ENCODE results near the gene CCDC85A.
"Not testable (repeated sequence)": the region's sequence is repeated elsewhere in the genome, so short reads cannot be mapped to it uniquely, and the experiment has no call there.

CCDC85A gene

GRCh38 chr2:56183643-56184499 lies at the start of gene CCDC85A:
CCDC85A (plus strand) TSS chr2:56183990; CDS start chr2:56184625, 635 bp downstream.
- H3K27ac Mint-ChIP-seq = no peak within 1 kb of the TSS
- peak within 1 kb of the TSS; percentile 68 for H3K4me3 Mint-ChIP-seq
- H3K27me3 Mint-ChIP-seq = peaks cover 48% of the 10 kb centered on the region
- H3K4me1 Mint-ChIP-seq (ENCODE audit: low read depth) = peaks cover 9% of the 10 kb centered on the region
- H3K36me3 Mint-ChIP-seq = no peaks in the 10 kb centered on the region
- no peaks in the 10 kb centered on the region for H3K9me3 Mint-ChIP-seq (ENCODE audit: low read depth)

- H3K4me3 Mint-ChIP-seq = no peak overlapping the region
- H3K27ac Mint-ChIP-seq = no peak overlapping the region
- no peaks in the 10 kb centered on the region for H3K36me3 Mint-ChIP-seq
- H3K9me3 Mint-ChIP-seq (ENCODE audit: low read depth) = no peaks in the 10 kb centered on the region
- H3K4me1 Mint-ChIP-seq (ENCODE audit: low read depth) = no peaks in the 10 kb centered on the region
- H3K27me3 Mint-ChIP-seq = no peaks in the 10 kb centered on the region
These were observed 48.9 kb upstream of the CCDC85A start for GRCh38 chr2:56134861-56135260.

DNA sequence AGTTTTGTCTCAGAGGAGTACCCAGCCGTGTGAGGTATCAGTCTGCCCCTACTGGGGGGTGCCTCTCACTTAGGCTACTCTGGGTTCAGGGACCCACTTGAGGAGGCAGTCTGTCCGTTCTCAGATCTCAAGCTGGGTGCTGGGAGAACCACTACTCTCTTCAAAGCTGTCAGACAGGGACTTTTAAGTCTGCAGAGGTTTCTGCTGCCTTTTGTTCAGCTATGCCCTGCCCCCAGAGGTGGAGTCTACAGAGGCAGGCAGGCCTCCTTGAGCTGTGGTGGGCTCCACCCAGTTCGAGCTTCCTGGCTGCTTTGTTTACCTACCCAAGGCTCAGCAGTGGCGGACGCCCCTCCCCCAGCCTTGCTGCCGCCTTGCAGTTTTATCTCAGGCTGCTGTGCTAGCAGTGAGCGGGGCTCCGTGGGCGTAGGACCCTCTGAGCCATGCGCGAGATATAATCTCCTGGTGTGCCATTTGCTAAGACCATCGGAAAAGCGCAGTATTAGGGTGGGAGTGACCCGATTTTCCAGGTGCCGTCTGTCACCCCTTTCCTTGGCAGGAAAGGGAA lies 41.2 kb upstream of the CCDC85A start:
- H3K36me3 Mint-ChIP-seq; H3K4me1 Mint-ChIP-seq (ENCODE audit: low read depth); H3K27ac Mint-ChIP-seq; H3K27me3 Mint-ChIP-seq; H3K4me3 Mint-ChIP-seq; H3K9me3 Mint-ChIP-seq (ENCODE audit: low read depth): not testable (repeated sequence)

GRCh38 chr2:56147907-56148306 lies 35.9 kb upstream of the CCDC85A start:
- Mint-ChIP-seq H3K4me3 (no peak overlapping the region), H3K9me3 (ENCODE audit: low read depth) (no peaks in the 10 kb centered on the region), H3K36me3 (no peaks in the 10 kb centered on the region), H3K27ac (no peak overlapping the region), H3K4me1 (ENCODE audit: low read depth) (no peaks in the 10 kb centered on the region), H3K27me3 (peaks cover 2% of the 10 kb centered on the region)

GRCh38 chr2:56148825-56149224 lies 35.0 kb upstream of the CCDC85A start:
- Mint-ChIP-seq H3K36me3 (no peaks in the 10 kb centered on the region), H3K4me3 (no peak overlapping the region), H3K27me3 (peaks cover 5% of the 10 kb centered on the region), H3K9me3 (ENCODE audit: low read depth) (no peaks in the 10 kb centered on the region), H3K4me1 (ENCODE audit: low read depth) (no peaks in the 10 kb centered on the region), H3K27ac (no peak overlapping the region)

DNA sequence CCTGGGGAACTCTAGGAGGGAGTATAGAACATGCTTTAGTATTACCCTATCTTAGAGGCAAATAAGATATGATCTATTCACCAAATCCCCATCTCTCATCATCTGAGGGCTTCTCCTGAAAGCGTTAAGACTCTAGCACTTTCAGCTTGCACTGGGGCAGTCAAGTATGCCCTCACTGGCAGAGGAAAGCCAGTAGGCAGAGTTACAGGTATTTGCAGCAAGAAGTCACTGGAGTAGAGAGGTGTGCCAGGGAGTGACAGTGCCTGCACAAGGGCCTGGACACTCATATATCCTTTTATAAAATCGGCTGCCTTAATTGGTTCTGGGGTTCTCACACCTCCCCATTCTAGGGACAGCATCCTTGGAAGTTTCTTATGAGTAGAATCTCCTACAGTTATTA lies 31.9 kb upstream of the CCDC85A start:
- no peak overlapping the region for H3K27ac Mint-ChIP-seq
- peaks cover 5% of the 10 kb centered on the region for H3K27me3 Mint-ChIP-seq
- H3K9me3 Mint-ChIP-seq (ENCODE audit: low read depth) = no peaks in the 10 kb centered on the region
- no peaks in the 10 kb centered on the region for H3K4me1 Mint-ChIP-seq (ENCODE audit: low read depth)
- no peak overlapping the region for H3K4me3 Mint-ChIP-seq
- H3K36me3 Mint-ChIP-seq = no peaks in the 10 kb centered on the region

GRCh38 chr2:56155188-56155587 lies 28.6 kb upstream of the CCDC85A start:
- peaks cover 4% of the 10 kb centered on the region for H3K27me3 Mint-ChIP-seq
- H3K9me3 Mint-ChIP-seq (ENCODE audit: low read depth) = no peaks in the 10 kb centered on the region
- no peak overlapping the region for H3K4me3 Mint-ChIP-seq
- no peaks in the 10 kb centered on the region for H3K4me1 Mint-ChIP-seq (ENCODE audit: low read depth)
- H3K36me3 Mint-ChIP-seq = no peaks in the 10 kb centered on the region
- H3K27ac Mint-ChIP-seq = no peak overlapping the region

DNA sequence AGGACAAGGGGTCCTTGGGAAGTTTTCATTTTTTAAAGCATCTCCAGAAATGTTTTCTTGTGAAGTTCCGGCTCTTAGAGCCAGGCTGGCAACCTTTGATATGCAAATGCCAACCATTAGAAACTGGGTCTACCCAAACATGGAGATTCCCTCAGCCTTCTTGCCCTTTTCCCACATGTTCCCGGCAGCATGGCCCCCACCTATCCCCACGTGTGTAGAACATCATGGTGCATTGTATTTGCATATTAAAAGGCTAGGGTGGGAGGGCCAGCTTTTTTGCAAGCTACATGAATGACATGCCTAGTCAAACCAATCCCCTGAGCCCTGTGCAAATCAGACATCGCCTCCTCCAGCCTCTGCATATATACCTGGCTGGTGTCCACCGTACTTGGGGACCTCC lies 23.9 kb upstream of the CCDC85A start:
- H3K36me3 Mint-ChIP-seq; H3K27me3 Mint-ChIP-seq; H3K4me1 Mint-ChIP-seq (ENCODE audit: low read depth); H3K9me3 Mint-ChIP-seq (ENCODE audit: low read depth); H3K27ac Mint-ChIP-seq; H3K4me3 Mint-ChIP-seq: not testable (repeated sequence)

DNA sequence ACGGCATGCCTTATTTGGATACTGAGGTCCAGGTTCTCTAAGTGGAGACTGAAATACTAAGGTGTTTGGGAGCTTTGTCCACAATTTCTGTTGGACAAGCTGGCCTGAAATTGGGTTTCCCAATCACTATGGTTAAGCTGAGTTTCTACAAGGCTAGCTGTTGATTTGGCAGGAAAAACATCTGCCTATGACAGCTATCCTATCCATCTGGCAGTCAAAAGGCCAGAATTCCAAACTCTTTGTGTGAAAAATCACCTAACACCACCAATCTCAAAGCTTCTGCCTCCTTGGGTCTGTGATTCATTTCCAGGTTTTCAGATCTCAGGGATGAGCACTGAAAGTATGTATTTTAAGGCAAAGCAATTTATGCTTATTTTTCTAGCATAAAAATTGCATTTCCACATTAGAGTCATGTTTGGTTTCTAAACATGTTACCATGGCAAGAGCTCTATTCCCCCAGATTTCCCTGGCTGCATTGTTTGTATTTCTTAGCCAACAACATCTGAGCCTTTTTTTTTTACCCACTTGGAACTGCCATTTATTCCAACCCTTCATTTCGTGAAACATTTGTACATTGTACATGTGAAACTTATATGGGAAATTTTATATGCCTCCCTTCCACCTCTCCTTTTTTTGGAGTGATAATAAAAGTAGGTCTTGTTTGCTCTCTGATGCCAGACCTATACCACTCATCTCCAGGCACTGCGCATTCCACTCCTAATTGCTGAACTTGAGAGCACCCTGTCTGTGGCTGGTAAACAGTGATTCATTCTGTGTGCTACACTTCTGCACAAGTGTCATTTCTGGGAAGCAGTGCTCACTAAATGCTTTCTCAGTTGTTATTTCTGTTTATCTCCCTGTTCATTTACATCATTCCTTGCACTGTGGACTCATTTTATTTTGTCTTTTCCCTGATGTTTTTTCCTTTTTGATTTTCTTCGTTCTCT lies 15.9 kb upstream of the CCDC85A start:
- Mint-ChIP-seq H3K27ac (no peak overlapping the region), H3K4me1 (ENCODE audit: low read depth) (no peaks in the 10 kb centered on the region), H3K9me3 (ENCODE audit: low read depth) (no peaks in the 10 kb centered on the region), H3K36me3 (no peaks in the 10 kb centered on the region), H3K27me3 (peaks cover 15% of the 10 kb centered on the region), H3K4me3 (no peak overlapping the region)

GRCh38 chr2:56169521-56169920 lies 14.3 kb upstream of the CCDC85A start:
- no peaks in the 10 kb centered on the region for H3K9me3 Mint-ChIP-seq (ENCODE audit: low read depth)
- H3K4me1 Mint-ChIP-seq (ENCODE audit: low read depth) = no peaks in the 10 kb centered on the region
- H3K27me3 Mint-ChIP-seq = peaks cover 15% of the 10 kb centered on the region

GRCh38 chr2:56170504-56170903 lies 13.3 kb upstream of the CCDC85A start:
- Mint-ChIP-seq H3K9me3 (ENCODE audit: low read depth) (no peaks in the 10 kb centered on the region), H3K4me1 (ENCODE audit: low read depth) (no peaks in the 10 kb centered on the region), H3K27ac (no peak overlapping the region), H3K36me3 (no peaks in the 10 kb centered on the region), H3K4me3 (no peak overlapping the region), H3K27me3 (peaks cover 15% of the 10 kb centered on the region)

More at GRCh38 chr2:56169521-56169920, 14.3 kb upstream of the CCDC85A start:
- Mint-ChIP-seq H3K4me3 (no peak overlapping the region), H3K27ac (no peak overlapping the region), H3K36me3 (no peaks in the 10 kb centered on the region)

DNA sequence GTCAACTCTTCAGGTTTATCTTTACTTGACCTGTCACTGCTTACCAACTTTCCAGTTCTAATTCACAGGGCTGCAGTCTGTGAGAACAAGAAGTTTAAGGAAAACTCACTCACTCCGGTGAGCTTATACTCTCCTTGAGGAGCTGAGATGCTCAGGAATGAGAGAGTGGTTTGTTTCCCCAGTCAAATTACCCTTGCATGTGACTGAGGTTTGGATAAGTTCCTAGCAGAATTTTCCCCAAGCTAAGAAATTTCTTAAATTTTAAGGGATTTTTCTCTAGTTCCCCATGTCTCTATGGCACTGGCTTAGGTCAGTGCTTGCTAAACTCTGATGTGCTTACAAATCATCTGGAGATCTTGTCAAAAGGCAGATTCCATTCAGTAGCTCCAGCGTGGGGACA lies 12.8 kb upstream of the CCDC85A start:
- no peak overlapping the region for H3K27ac Mint-ChIP-seq

GRCh38 chr2:56175779-56176178 lies 8.0 kb upstream of the CCDC85A start:
- no peaks in the 10 kb centered on the region for H3K9me3 Mint-ChIP-seq (ENCODE audit: low read depth)
- no peak overlapping the region for H3K27ac Mint-ChIP-seq
- no peaks in the 10 kb centered on the region for H3K4me1 Mint-ChIP-seq (ENCODE audit: low read depth)
- no peak overlapping the region for H3K4me3 Mint-ChIP-seq
- H3K36me3 Mint-ChIP-seq = no peaks in the 10 kb centered on the region
- H3K27me3 Mint-ChIP-seq = peaks cover 10% of the 10 kb centered on the region

More for the DNA sequence above, 12.8 kb upstream of the CCDC85A start:
- no peaks in the 10 kb centered on the region for H3K9me3 Mint-ChIP-seq (ENCODE audit: low read depth)
- H3K27me3 Mint-ChIP-seq = peaks cover 13% of the 10 kb centered on the region
- H3K4me3 Mint-ChIP-seq = no peak overlapping the region
- no peaks in the 10 kb centered on the region for H3K36me3 Mint-ChIP-seq
- no peaks in the 10 kb centered on the region for H3K4me1 Mint-ChIP-seq (ENCODE audit: low read depth)

- Mint-ChIP-seq H3K4me1 (ENCODE audit: low read depth) (no peaks in the 10 kb centered on the region), H3K27ac (no peak overlapping the region), H3K4me3 (no peak overlapping the region), H3K27me3 (peaks cover 19% of the 10 kb centered on the region), H3K36me3 (no peaks in the 10 kb centered on the region), H3K9me3 (ENCODE audit: low read depth) (no peaks in the 10 kb centered on the region)
These were observed 6.2 kb upstream of the CCDC85A start for GRCh38 chr2:56177420-56178220.

All from activated naive CD8-positive, alpha-beta T cell (primary cell).